GM19468 (cell line): ENCODE data around the gene DCLK2.

ENCODE experiments used
- ATAC-seq: cut with Tn5 transposase; IDR thresholded peaks from one replicate; pipeline ENCODE4 v1.9.1; 2021; ENCODE audit warnings: mild to moderate bottlenecking, moderate library complexity, moderate number of reproducible peaks; ENCODE audit not compliant: unreplicated experiment; ENCODE audit errors: extremely low read depth

DCLK2 gene

DNA sequence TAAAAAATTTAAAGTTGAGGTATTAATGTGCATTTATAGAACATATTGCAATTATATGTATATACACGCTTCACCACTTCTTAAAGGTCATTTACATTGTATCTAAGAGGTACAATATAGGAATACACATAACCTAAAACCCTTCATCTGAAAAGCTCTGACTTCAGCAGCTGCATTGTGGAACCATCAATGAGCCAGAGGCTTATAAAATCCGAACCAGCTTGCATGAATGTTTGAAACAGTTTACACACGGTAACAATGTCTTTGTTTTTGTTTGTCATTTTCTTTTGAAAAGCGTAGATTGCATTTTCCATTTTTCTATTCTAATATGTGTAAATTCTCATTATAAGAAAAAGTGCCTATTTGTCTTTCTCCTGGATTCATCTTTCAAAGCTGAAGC lies 221.6 kb downstream of the DCLK2 start:
- no peak for ATAC-seq

DNA sequence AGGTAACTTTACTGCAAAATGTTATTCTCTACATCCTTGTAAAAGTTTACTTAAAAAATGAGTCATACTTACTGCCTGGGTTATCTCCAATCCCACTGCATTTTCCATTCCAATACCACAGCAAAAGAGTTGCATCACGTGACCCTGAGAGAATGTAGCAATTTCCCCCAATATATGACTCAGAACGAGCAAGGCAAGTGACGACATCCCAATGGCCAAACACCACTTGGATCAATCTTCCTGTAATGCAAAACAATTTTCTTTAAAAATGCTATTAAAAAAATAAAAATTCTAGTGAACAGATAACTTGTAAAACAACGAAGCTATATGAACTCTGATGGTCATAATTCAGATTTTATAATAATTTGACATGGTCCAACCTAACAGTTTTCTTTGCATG lies 224.3 kb downstream of the DCLK2 start:
- ATAC-seq, result no peak

DNA sequence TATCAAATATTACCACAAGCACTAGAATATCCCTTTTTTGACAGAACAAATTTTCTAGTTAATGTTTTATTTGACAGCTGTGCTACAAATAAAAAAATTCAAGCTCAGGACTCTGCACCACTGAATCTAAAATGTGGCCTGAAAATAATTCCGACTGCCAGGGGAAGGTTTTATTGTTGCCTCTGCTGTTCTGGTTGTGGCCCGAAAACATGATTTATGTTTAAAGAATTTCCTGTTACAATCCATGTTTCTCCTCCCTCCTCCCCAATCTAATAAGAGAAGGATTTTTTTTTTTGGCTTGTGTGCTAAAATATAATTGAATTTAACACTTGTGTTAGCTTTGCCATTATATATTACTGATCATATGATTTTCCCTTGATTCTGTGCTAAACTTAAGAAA lies 227.8 kb downstream of the DCLK2 start:
- ATAC-seq, result no peak

DNA sequence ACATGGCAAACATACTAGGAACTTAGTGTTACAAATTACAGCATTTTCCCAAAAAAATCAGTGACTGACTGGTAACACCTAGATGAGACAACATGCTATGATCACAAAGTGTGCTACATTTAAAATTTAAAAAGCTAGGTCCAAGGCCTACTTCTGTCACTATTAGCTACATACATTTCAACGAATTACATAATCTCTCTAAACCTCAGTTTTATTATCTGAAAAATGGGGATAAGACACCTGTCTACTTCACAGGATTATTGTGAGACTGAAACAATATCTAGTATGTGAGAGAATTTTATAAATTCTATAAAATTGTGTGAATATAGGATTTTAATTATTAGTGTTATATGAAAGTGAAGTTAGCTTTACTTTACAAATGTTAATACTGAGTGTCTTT lies 228.5 kb downstream of the DCLK2 start:
- no peak for ATAC-seq
